Neuronal stem cell (in vitro differentiated cells): ENCODE measurements around the gene PIGZ.

Experiments used
- DNase-seq: peaks from one replicate; pipeline ENCODE4 v3.0.0-alpha.2; 2013; ENCODE audit warnings: low spot score
- H2AFZ ChIP-seq: one replicate; pipeline ENCODE4 v1.6.1; 2013; ENCODE audit warnings: mild to moderate bottlenecking, low read length, inconsistent platforms
- H2AK5ac ChIP-seq: 2 replicates; pipeline ENCODE4 v1.6.1; 2013; ENCODE audit warnings: low read depth, mild to moderate bottlenecking, inconsistent platforms, low read length, moderate library complexity, mixed read lengths
- H2BK120ac ChIP-seq: 2 replicates; pipeline ENCODE4 v1.6.1; 2013; ENCODE audit warnings: low read depth, mild to moderate bottlenecking, inconsistent platforms, low read length, moderate library complexity, mixed read lengths
- H2BK12ac ChIP-seq: one replicate; pipeline ENCODE4 v1.6.1; 2013; ENCODE audit warnings: low read length, inconsistent platforms
- H2BK15ac ChIP-seq: 2 replicates; pipeline ENCODE4 v1.6.1; 2013; ENCODE audit warnings: mild to moderate bottlenecking, low read length, inconsistent platforms, mixed read lengths
- H2BK5ac ChIP-seq: one replicate; pipeline ENCODE4 v1.6.1; 2013; ENCODE audit warnings: inconsistent platforms, mild to moderate bottlenecking, low read length, moderate library complexity
- H3K14ac ChIP-seq: one replicate; pipeline ENCODE4 v1.6.1; 2013; ENCODE audit warnings: low read length, inconsistent platforms
- H3K18ac ChIP-seq: 2 replicates; pipeline ENCODE4 v1.6.1; 2013; ENCODE audit warnings: low read length, inconsistent platforms
- H3K23ac ChIP-seq: 2 replicates; pipeline ENCODE4 v1.6.1; 2013; ENCODE audit warnings: low read depth, mild to moderate bottlenecking, mixed read lengths, low read length, inconsistent platforms; ENCODE audit not compliant: poor library complexity
- H3K27ac ChIP-seq: replicated peaks from 3 replicates; pipeline ENCODE4 v1.5.1; 2013; ENCODE audit warnings: low read length, inconsistent platforms
- H3K27me3 ChIP-seq, 3 experiments: 2 replicates each; pipeline ENCODE4 v1.6.1; 2013; ENCODE audit warnings: low read length in 3 of 3, mild to moderate bottlenecking in 2 of 3, inconsistent platforms in 1 of 3, low read depth in 1 of 3, mixed read lengths in 1 of 3, moderate library complexity in 1 of 3; ENCODE audit not compliant: control insufficient read depth in 3 of 3, insufficient read depth in 3 of 3
- H3K36me3 ChIP-seq, 2 donors: replicated peaks in 1 of 2; 2 replicates each; pipeline ENCODE4 v1.6.1; 2013; ENCODE audit warnings: low read length in 2 of 2; ENCODE audit not compliant: control insufficient read depth in 2 of 2, insufficient read depth in 2 of 2
- H3K4ac ChIP-seq: 2 replicates; pipeline ENCODE4 v1.6.1; 2013; ENCODE audit warnings: inconsistent platforms, mild to moderate bottlenecking, low read length, moderate library complexity
- H3K4me1 ChIP-seq, 2 donors: 1 replicate in 1 of 2; 2 replicates in 1 of 2; pipeline ENCODE4 v1.6.1; 2013; ENCODE audit warnings: low read length in 2 of 2, low read depth in 1 of 2; ENCODE audit not compliant: control insufficient read depth in 2 of 2, insufficient read depth in 1 of 2
- H3K4me2 ChIP-seq: one replicate; pipeline ENCODE4 v1.6.1; 2013; ENCODE audit warnings: mild to moderate bottlenecking, low read length, inconsistent platforms; ENCODE audit not compliant: insufficient read depth, poor library complexity, severe bottlenecking
- H3K4me3 ChIP-seq, 2 donors: 2 replicates each; pipeline ENCODE4 v1.5.1; 2013; ENCODE audit warnings: low read length in 2 of 2, mild to moderate bottlenecking in 2 of 2, inconsistent platforms in 1 of 2, moderate library complexity in 1 of 2
- H3K79me1 ChIP-seq: one replicate; pipeline ENCODE4 v1.6.1; 2013; ENCODE audit warnings: low read depth, mild to moderate bottlenecking, inconsistent platforms, low read length, moderate library complexity
- H3K9ac ChIP-seq: one replicate; pipeline ENCODE4 v1.6.1; 2013; ENCODE audit warnings: mild to moderate bottlenecking, low read depth, low read length, inconsistent platforms; ENCODE audit not compliant: poor library complexity
- H3K9me3 ChIP-seq, 2 donors: replicated peaks in 1 of 2; 2 replicates each; pipeline versions ENCODE3 to v1.6.1; 2013; ENCODE audit warnings: low read length in 2 of 2, mild to moderate bottlenecking in 2 of 2, inconsistent platforms in 1 of 2, low read depth in 1 of 2, mixed read lengths in 1 of 2, moderate library complexity in 1 of 2; ENCODE audit not compliant: control insufficient read depth in 2 of 2, insufficient read depth in 1 of 2
- H4K8ac ChIP-seq: one replicate; pipeline ENCODE4 v1.6.1; 2013; ENCODE audit warnings: low read depth, mild to moderate bottlenecking, inconsistent platforms, low read length, moderate library complexity
- H4K91ac ChIP-seq: one replicate; pipeline ENCODE4 v1.6.1; 2013; ENCODE audit warnings: low read length, low read depth, mild to moderate bottlenecking, inconsistent platforms; ENCODE audit not compliant: poor library complexity
- WGBS, 2 donors: extraction: QIAGEN DNeasy Blood & Tissue Kit; methylation state at CpG; one replicate each; pipeline ENCODE4 v1.1.7; 2013; ENCODE audit warnings: missing lambda C conversion rate in 2 of 2, mixed read lengths in 1 of 2; ENCODE audit not compliant: insufficient read length in 2 of 2, insufficient replicate concordance in 1 of 2; ENCODE audit errors: extremely low coverage in 2 of 2; 5-methylcytosine and 5-hydroxymethylcytosine counted together

PIGZ gene

DNA sequence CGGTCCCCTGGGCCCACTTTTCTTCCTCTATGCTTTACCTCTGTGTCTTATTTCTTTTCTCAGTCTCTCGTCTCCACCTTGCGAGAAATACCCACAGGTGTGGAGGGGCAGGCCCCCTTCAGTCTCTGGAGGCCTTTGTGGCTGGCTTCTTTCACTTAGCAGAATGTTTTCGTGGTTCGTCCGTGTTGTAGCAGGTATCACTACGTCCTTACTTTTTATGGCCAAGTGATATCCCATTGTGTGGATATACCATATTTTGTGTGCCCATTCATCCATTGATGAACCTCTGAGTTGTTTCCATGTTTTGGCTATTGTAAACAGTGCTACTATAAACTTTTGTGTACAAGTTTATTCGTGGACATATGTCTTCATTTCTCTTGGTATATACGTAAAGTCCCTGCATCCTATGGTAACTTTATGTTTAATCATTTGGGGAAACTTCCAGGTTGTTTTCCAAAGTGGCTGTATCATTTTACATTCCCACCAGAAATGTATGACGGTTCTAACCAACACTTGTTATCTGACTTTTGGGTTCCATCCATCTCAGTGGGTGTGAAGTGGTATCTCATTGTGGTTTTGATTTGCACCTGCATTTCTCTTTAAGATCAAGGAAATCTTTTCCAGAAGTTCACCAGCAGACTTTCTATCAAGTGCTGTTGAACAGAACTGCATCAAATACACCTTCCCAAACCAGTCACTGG lies 5.6 kb downstream of the PIGZ start:
- no peak overlapping the region for H3K4ac ChIP-seq
- no CpG with 5 or more reads among the region's 10 CpGs for WGBS, 2 donors

DNA sequence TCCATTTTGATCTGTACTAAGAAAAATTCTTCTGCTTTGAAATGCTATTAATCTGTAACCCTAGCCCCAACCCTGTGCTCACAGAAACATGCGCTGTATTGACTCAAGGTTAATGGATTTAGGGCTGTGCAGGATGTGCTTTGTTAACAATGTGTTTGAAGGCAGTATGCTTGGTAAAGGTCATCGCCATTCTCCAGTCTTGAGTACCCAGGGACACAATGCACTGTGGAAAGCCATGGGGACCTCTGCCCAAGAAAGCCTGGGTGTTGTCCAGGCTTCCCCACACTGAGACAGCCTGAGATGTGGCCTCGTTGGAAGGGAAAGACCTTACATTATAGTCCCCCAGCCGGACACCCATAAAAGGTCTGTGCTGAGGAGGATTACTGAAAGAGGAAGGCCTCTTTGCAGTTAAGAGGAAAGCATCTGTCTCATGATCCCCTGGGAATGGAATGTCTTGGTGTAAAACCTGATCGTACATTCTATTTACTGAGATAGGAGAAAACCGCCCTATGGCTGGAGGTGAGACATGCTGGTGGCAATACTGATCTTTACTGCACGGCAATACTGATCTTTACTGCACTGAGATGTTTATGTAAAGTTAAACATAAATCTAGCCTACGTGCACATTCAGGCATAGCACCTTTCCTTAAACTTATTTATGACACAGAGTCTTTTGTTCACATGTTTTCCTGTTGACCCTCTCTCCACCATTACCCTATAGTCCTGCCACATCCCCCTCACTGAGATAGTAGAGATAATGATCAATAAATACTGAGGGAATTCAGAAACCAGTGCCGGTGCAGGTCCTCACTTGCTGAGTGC lies 6.3 kb downstream of the PIGZ start:
- Histone ChIP-seq H3K36me3 (no peaks in the 10 kb centered on the region), H3K9me3 (peaks cover 2 to 7% of the 10 kb centered on the region in 2 donors), H3K4me2 (no peak overlapping the region), H3K4me1 (peaks cover 0 to 2% of the 10 kb centered on the region in 2 donors), H2BK12ac (no peak overlapping the region), H3K14ac (no peak overlapping the region), H4K91ac (no peak overlapping the region), H3K27me3 (peaks cover 5 to 24% (median 6%) of the 10 kb centered on the region in 3 experiments), H3K4me3 (no peak overlapping the region), H3K18ac (no peak overlapping the region), H2BK5ac (no peak overlapping the region), H4K8ac (no peak overlapping the region), H3K79me1 (no peaks in the 10 kb centered on the region), H3K27ac (no peak overlapping the region), H2BK15ac (no peak overlapping the region), H3K9ac (no peak overlapping the region), H2AK5ac (no peak overlapping the region), H3K4ac (no peak overlapping the region), H2BK120ac (no peak overlapping the region), H3K23ac (no peak overlapping the region), H2AFZ (no peak overlapping the region)
- DNase-seq, result no peak
- no CpG with 5 or more reads among the region's 9 CpGs for WGBS, 2 donors

More for the DNA sequence above, 5.6 kb downstream of the PIGZ start:
- Histone ChIP-seq H2BK15ac (no peak overlapping the region), H2AK5ac (no peak overlapping the region), H4K8ac (no peak overlapping the region), H3K27me3 (peaks cover 12 to 32% (median 14%) of the 10 kb centered on the region in 3 experiments), H2BK120ac (no peak overlapping the region), H3K9ac (no peak overlapping the region), H3K18ac (no peak overlapping the region), H3K27ac (no peak overlapping the region), H3K4me2 (no peak overlapping the region), H2BK5ac (no peak overlapping the region), H3K4me3 (no peak overlapping the region), H3K14ac (no peak overlapping the region), H3K9me3 (peaks cover 4 to 12% of the 10 kb centered on the region in 2 donors), H2BK12ac (no peak overlapping the region), H3K79me1 (no peaks in the 10 kb centered on the region), H3K36me3 (no peaks in the 10 kb centered on the region), H3K23ac (no peak overlapping the region), H4K91ac (no peak overlapping the region), H2AFZ (no peak overlapping the region), H3K4me1 (peaks cover under 1 to 2% of the 10 kb centered on the region in 2 donors)
- no peak for DNase-seq

GRCh38 chr3:196954832-196955231 lies 13.8 kb downstream of the PIGZ start:
- Histone ChIP-seq H2BK5ac (no peak overlapping the region), H2BK12ac (no peak overlapping the region), H3K9me3 (no peaks in the 10 kb centered on the region), H3K79me1 (no peaks in the 10 kb centered on the region), H2BK15ac (no peak overlapping the region), H3K4me2 (no peak overlapping the region), H2BK120ac (no peak overlapping the region), H3K27ac (no peak overlapping the region), H3K4me1 (no peaks in the 10 kb centered on the region), H2AK5ac (no peak overlapping the region), H3K9ac (no peak overlapping the region), H3K14ac (no peak overlapping the region), H3K4ac (no peak overlapping the region), H2AFZ (no peak overlapping the region), H3K18ac (no peak overlapping the region), H4K8ac (no peak overlapping the region), H3K4me3 (no peak overlapping the region), H4K91ac (no peak overlapping the region), H3K36me3 (no peaks in the 10 kb centered on the region), H3K27me3 (peaks cover 0 to 2% (median 0%) of the 10 kb centered on the region in 3 experiments), H3K23ac (no peak overlapping the region)
- no peak for DNase-seq
- no CpG with 5 or more reads among the region's 7 CpGs for WGBS, 2 donors

GRCh38 chr3:196951371-196951770 lies 17.3 kb downstream of the PIGZ start:
- H4K8ac ChIP-seq, result no peak overlapping the region
- no peak overlapping the region for H3K18ac ChIP-seq
- H3K27ac ChIP-seq, result no peak overlapping the region
- no peak overlapping the region for H3K4me3 ChIP-seq
- no peaks in the 10 kb centered on the region for H3K4me1 ChIP-seq
- no peak overlapping the region for H3K23ac ChIP-seq
- H3K27me3 ChIP-seq, result peaks cover 0 to 2% (median 0%) of the 10 kb centered on the region in 3 experiments
- no peak overlapping the region for H2BK120ac ChIP-seq
- H3K4me2 ChIP-seq, result no peak overlapping the region
- H3K79me1 ChIP-seq, result no peaks in the 10 kb centered on the region
- H3K9me3 ChIP-seq, result no peaks in the 10 kb centered on the region
- H2BK12ac ChIP-seq, result no peak overlapping the region
- H2AK5ac ChIP-seq, result no peak overlapping the region
- H3K4ac ChIP-seq, result no peak overlapping the region
- H3K14ac ChIP-seq, result no peak overlapping the region
- H2BK15ac ChIP-seq, result no peak overlapping the region
- no peak for DNase-seq
- H3K36me3 ChIP-seq, result no peaks in the 10 kb centered on the region
- no peak overlapping the region for H2AFZ ChIP-seq
- H4K91ac ChIP-seq, result no peak overlapping the region
- H2BK5ac ChIP-seq, result no peak overlapping the region
- no CpG with 5 or more reads among the region's 3 CpGs for WGBS, 2 donors
- H3K9ac ChIP-seq, result no peak overlapping the region
